Stomach (tissue), 4 donors: Measurements from ENCODE around the gene FAM83E.

Experiments
- EP300 ChIP-seq: sonication (generic); formaldehyde crosslinking; IDR thresholded peaks from one replicate; pipeline ENCODE4 v1.6.1; 2017; ENCODE audit warnings: antibody characterized with exemption
- POLR2A ChIP-seq, 4 donors: fragments of 450-650 bp; IDR thresholded peaks; one replicate each; pipeline ENCODE4 v1.6.1; 2016; ENCODE audit warnings: antibody characterized with exemption in 4 of 4, control low read depth in 2 of 4, mild to moderate bottlenecking in 1 of 4, moderate library complexity in 1 of 4
- POLR2AphosphoS5 ChIP-seq, 3 donors: sonication (generic); formaldehyde crosslinking; IDR thresholded peaks; one replicate each; pipeline ENCODE4 v1.6.1; 2016; ENCODE audit warnings: antibody characterized with exemption in 3 of 3
- TF ChIP-seq, protein P1 (sequence below), 7 experiments: fragments of 450-650 bp in 4 of 7; fragments of 200-600 bp in 3 of 7; sonication (generic) in 3 of 7; IDR thresholded peaks; one replicate each; pipeline ENCODE4 v1.5.1; 2016 to 2019; ENCODE audit warnings: antibody characterized with exemption in 7 of 7, control low read depth in 2 of 7, mild to moderate bottlenecking in 1 of 7

DNA sequence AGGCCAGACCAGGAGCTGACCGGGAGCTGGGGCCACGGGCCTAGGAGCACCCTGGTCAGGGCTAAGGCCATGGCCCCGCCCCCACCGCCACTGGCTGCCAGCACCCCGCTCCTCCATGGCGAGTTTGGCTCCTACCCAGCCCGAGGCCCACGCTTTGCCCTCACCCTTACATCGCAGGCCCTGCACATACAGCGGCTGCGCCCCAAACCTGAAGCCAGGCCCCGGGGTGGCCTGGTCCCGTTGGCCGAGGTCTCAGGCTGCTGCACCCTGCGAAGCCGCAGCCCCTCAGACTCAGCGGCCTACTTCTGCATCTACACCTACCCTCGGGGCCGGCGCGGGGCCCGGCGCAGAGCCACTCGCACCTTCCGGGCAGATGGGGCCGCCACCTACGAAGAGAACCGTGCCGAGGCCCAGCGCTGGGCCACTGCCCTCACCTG is 11.0 kb upstream of the FAM83E start:
- TF ChIP-seq, protein P1, sequence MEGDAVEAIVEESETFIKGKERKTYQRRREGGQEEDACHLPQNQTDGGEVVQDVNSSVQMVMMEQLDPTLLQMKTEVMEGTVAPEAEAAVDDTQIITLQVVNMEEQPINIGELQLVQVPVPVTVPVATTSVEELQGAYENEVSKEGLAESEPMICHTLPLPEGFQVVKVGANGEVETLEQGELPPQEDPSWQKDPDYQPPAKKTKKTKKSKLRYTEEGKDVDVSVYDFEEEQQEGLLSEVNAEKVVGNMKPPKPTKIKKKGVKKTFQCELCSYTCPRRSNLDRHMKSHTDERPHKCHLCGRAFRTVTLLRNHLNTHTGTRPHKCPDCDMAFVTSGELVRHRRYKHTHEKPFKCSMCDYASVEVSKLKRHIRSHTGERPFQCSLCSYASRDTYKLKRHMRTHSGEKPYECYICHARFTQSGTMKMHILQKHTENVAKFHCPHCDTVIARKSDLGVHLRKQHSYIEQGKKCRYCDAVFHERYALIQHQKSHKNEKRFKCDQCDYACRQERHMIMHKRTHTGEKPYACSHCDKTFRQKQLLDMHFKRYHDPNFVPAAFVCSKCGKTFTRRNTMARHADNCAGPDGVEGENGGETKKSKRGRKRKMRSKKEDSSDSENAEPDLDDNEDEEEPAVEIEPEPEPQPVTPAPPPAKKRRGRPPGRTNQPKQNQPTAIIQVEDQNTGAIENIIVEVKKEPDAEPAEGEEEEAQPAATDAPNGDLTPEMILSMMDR (IDR thresholded peaks at IDR 0.05): no peak
- TF ChIP-seq POLR2A (IDR thresholded peaks at IDR 0.05) (no peak), POLR2AphosphoS5 (IDR thresholded peaks at IDR 0.05) (no peak), EP300 (no peak)
